GM10266 (cell line): Measurements from ENCODE around the gene SLC4A4.

Experiments used
- DNase-seq: peaks from one replicate; pipeline ENCODE4 v3.0.0; 2012; ENCODE audit errors: extremely low spot score
- CTCF ChIP-seq: IDR thresholded peaks from 2 replicates; pipeline ENCODE4 v1.5.1; 2012; ENCODE audit warnings: mild to moderate bottlenecking, low read depth; ENCODE audit not compliant: control insufficient read depth, insufficient read depth; ENCODE audit errors: missing control alignments

SLC4A4 gene

GRCh38 chr4:71586087-71586763 is 247.4 kb downstream of the SLC4A4 start:
- TF ChIP-seq CTCF: no peak
- DNase-seq: no peak

- TF ChIP-seq CTCF: no peak
- DNase-seq: no peak
Measured at GRCh38 chr4:71587995-71588394, 249.2 kb downstream of the SLC4A4 start.

GRCh38 chr4:71592793-71593192 is 254.0 kb downstream of the SLC4A4 start:
- no peak for TF ChIP-seq CTCF
- DNase-seq: no peak

GRCh38 chr4:71593311-71593710 is 254.5 kb downstream of the SLC4A4 start:
- no peak for DNase-seq

GRCh38 chr4:71595576-71596108 is 256.8 kb downstream of the SLC4A4 start:
- TF ChIP-seq CTCF: no peak

More at GRCh38 chr4:71593311-71593710, 254.5 kb downstream of the SLC4A4 start:
- no peak for TF ChIP-seq CTCF

GRCh38 chr4:71599578-71599977 is 260.8 kb downstream of the SLC4A4 start:
- DNase-seq: no peak
- TF ChIP-seq CTCF: no peak

More at GRCh38 chr4:71595576-71596108, 256.8 kb downstream of the SLC4A4 start:
- no peak for DNase-seq

- DNase-seq: no peak
- no peak for TF ChIP-seq CTCF
Measured at GRCh38 chr4:71602289-71602900, 263.6 kb downstream of the SLC4A4 start.
